HG03095 (cell line): ENCODE data around the gene WNK2.

Experiments used
- ATAC-seq: cut with Tn5 transposase; IDR thresholded peaks from one replicate; pipeline ENCODE4 v1.9.1; 2021; ENCODE audit warnings: moderate library complexity; ENCODE audit not compliant: unreplicated experiment

The WNK2 gene

DNA sequence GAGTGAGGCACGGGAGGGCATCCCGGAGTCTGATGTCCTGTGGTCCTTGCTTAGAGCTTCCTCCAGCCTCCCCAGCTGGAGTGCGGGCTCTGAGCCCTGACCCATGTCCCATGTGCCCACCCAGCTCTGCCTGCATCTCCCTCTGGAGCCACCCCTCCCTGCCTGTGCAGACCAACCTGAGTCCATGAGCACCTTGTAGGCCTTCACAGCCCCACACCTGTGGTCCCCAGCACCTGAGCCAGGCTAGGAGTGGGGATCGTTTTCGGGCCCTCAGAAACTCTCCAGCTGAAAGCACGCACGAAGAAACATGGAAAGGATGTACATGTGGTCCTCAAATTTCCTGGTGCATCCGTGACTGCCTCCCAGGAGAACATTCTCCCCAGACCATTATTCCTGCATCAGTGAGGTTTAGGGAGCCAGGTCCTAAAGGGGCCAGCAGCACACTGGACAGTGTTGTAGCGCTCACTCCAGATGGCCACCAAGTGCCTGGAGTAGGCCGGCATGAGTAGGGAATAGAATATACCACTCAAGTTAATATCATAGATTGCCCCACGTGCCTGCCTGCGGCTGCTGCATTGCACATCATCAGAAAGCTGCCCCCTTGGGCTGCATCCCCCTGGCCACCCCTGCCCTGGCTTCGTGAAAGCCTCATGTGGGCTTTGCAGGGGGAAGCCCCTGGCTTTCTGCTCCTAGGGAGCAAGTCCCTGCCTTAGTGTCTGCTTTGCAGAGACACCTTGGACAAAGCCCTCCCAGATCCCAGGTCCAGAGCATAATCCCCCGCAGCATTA is 80.6 kb downstream of the WNK2 start:
- ATAC-seq = no peak

DNA sequence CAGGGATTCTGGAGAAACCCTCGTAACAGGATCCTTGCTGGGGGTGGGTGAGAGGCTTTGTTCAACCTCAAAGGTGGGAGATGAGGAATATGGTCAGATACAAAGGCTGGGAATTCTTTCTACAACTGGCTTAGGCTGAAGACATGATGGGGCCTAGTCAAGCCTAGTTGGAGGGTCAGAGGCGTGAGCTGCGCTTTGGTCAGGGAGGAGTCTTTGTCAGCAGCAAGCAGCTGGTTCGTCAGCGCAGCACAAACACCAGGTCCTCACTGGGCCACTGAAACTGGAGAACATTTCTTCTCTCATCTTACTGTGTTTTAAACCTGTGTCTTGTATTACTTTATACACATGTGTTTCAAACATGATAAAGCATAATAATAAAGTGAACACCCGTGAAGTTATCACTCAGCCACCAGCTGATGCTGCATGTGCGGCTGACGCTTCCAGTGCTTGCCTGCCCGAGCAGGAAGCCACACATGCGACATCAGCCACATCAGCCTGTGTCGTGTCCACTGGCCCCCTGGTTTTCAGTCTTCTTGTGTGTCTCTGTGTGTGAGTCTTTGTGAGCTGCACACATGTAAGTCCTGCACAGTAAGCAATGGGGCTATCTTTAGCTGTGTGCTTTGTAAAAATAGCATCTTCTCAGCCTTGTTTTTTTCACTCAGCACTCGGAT is 81.5 kb downstream of the WNK2 start:
- no peak for ATAC-seq

DNA sequence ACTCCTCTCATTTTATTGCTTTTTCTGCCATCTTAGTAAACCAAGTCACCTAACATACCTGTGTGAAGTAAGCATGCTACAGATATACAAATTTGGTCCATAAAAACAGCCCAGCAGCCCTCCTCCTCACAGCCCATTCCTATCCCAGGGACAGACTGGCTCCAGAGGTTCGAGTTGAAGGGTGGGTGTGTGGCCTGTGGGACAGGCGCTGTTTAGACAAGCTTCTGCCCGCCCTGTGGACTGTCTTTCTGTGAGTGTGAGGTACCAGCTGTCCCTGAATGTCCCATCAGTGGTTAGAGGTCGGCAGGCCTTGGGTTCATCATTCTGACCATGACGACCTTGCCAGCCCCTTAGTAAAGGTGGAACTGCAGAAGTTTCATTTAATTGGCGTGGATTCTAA is 82.0 kb downstream of the WNK2 start:
- ATAC-seq = no peak

DNA sequence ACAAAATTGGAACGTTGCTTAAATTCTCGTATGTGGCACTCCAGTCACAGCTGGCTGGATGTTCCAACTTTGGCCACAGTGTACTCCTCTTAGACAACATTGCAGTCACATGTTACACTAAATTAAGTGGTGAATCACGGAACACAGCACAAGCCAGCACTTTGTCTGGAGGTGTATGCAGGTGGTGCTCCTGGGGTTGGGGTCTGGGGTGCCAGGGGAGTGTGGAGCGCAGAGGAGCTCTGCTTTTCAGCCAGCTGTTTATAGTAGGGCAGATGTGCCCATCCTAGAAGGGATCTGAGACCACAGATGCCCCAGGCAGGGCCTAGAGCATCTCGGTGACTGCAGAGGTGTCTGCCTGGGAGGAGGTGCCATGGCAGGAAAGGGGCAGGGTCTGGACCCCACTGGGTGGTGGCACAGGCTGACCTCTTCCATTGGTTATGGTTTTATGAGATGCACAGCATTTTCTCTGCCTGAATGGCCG is 82.6 kb downstream of the WNK2 start:
- no peak for ATAC-seq

- ATAC-seq = no peak
These were observed 83.2 kb downstream of the WNK2 start for GRCh38 chr9:93267091-93267541.

- ATAC-seq = no peak
These were observed 84.0 kb downstream of the WNK2 start for GRCh38 chr9:93267681-93268505.

- no peak for ATAC-seq
These were observed 84.8 kb downstream of the WNK2 start for GRCh38 chr9:93268551-93269314.

DNA sequence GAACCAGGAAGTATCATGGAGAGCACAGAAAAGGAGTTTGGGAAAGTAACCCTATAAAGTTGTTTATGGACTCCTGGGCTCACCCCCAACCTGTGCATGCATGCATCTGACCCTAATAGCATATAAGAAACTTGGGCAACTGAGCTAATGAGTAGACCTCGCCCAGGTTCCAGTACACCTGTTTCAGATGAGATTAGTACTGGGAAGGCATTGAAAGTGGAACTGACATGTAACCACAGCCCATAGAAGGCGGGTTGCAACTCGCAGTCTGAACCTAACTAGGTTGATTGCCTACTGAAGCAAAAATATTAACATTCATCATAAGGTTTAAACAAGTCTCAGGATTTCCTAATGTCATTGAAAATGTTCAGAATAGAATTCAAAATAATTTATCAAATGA is 87.0 kb downstream of the WNK2 start:
- no peak for ATAC-seq

DNA sequence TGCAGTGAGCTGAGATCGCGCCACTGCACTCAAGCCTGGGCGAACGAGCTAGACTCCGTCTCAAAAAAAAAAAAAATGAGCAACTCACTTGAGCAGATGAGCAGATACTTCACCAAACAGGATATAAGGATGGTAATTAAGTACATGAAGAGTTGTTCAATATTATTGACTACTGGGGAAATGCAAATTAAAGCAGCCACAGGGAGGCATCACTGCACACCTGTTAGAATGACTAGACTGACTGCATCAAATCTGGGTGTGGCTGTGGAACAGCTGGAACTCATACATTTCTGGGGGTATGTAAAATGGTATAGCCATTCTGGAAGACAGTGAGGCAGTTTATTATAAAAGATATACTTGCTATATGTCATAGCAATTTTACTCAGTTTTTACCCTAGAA is 93.0 kb downstream of the WNK2 start:
- ATAC-seq = no peak

- ATAC-seq = no peak
These were observed 94.2 kb downstream of the WNK2 start for GRCh38 chr9:93278144-93278543.

DNA sequence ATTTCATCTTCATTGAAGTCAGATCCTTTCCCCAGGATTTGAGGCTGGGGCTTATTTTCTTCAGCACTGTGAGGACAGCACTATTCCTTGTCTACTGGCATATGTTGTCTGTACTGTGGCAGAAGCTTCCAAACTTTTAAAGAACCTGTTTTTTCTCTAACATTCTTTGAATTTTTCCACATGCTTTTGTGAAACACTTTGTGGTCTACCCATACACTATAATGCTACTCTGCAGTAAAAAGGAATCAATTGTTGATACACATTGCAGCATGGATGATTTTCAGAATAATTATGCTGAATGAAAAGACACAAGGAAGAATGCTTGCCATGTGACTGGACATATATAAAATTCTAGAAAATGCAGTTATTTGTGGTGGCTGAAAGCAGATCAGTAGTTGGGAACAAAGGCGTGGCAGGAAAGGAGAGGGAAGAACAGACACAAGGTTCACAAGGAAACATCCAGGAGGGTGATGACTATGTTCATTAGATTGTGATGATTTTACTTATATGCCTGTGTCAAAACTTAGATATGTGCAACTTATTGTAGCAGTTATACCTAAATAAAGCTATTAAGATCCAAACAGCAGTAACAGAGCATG is 96.8 kb downstream of the WNK2 start:
- no peak for ATAC-seq

GRCh38 chr9:93286252-93287188 is 102.6 kb downstream of the WNK2 start:
- ATAC-seq = no peak

- ATAC-seq = no peak
These were observed 103.2 kb downstream of the WNK2 start for GRCh38 chr9:93287189-93287552.

- ATAC-seq = no peak
These were observed 103.7 kb downstream of the WNK2 start for GRCh38 chr9:93287593-93287992.

- ATAC-seq = no peak
These were observed 104.4 kb downstream of the WNK2 start for GRCh38 chr9:93288341-93288740.

DNA sequence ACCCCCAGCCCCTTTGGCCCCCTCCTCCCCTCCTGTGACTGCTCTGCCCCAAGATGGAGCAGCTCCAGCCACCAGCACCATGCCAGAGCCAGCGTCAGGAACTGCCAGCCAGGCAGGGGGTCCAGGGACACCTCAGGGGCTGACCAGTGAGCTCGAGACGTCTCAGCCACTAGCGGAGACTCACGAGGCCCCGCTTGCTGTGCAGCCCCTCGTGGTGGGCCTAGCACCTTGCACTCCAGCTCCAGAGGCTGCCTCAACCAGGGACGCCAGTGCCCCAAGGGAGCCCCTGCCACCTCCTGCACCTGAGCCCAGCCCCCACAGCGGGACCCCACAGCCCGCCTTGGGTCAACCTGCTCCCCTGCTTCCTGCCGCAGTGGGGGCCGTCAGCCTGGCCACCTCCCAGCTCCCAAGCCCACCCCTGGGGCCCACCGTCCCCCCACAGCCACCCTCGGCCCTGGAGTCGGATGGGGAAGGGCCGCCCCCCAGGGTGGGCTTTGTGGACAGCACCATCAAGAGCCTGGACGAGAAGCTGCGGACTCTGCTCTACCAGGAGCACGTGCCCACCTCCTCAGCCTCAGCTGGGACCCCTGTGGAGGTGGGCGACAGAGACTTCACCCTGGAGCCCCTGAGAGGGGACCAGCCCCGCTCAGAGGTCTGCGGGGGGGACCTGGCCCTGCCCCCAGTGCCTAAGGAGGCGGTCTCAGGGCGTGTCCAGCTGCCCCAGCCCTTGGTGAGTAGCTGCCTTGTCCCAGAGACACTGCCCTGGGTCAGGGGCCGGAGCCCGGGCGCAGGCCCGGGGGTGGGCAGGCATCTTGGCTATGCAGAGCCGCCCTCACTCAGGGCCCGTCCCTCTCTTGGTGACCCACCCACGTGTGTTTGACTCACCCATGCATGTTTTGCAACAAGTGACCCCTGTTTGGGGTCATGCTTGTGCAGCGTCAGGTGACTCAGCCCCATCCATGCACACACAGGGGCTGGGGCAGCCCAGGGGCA is 105.2 kb downstream of the WNK2 start:
- ATAC-seq = no peak

DNA sequence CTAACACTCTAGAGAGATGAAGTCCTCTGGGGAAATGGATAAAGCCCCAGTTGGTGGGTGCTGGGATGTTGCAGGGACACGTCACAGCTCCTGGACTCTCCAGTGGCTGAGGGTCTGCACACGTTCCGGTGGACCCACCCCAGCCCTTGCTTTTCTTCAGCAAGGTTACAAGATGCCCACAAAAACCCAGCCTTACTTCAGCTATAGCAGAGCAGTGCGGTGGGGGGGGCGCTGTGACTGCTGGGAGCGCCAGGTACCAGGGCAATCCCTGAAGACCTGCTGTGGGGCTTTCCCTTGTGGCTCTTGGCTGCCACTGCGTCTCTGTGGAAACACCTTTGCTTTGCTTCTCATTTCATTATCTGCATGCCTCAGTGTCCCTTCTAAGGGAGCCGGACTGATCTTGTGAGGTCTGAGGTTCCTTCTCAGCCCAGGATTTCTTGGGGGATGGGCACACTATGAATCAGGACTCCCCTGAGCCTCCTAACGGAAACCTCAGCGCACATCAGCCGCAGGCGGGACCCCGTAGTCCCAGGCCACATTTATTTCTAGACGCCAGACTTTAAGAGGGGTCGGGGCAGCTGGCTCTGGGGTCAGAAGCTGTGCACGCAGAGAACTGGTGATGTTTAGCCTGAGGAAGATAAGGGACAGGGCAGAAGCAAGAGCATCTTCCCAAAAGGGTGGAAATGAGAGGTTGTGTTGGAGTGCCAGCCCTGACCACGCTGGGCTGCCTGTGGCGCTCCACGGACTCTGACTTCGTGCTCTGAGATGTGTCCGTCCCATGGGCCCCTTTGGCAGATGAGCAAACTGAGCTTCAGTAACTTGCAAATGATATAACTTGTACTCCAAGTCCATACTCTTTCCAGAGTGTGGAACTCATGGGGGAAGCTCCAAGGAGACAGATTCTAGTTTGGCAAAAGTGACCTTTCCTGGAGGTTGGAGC is 106.8 kb downstream of the WNK2 start:
- ATAC-seq = no peak
